Measurements from ENCODE around the gene ADGRD1. TPM values are rescaled to one million over a fixed set of nuclear protein-coding genes. Genes with fewer than 3 reads are reported as not detected.

Gene ADGRD1
- polyA plus RNA-seq, 1 experiment, result 68.5 TPM

DNA sequence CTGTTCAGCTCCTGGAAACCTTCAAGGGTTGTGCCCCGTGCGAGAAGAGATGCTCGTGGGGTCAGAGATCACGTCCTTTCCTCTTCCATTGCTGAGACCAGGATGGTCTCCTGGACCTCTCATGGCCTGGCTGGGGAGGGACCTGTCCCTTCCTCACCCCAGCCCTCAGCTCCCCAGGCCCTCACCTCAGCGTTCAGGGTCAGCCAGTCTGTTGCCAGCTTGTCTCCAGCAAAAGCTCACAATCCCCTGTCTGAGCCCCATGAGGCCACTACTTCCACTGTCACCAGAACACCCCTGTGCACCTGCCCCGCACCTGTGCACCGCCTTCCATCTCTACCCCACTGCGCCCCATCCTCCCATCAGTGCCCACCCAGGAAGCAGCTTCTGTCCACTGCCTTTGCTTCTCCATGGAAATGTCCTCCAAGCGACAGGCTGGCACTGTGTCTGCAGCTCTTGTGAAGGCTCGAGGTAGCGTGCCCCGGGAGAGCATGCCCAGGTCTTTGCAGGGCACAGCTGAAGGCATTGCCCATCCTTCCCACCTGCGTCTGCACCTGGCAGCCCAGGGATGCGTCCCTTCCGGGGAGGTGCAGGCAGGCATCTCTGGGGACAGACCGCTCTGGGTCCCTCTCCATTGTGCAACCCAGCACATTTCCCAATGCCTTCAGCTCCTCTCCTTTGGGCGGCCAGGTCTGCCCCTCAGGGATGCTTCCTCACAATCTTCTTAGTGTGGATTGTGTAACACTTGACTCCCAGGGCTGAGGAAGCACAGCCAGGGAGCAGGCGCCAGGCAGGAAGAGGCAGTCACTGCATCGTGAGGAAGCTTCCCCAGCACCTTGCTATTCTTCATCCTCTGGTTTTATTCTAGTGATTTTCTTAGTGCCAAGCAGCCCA is 179.6 kb downstream of the ADGRD1 start:
- H3K4me3 ChIP-seq (ENCODE audit: low read depth, low read length), result no peak overlapping the region
- ChIA-PET CTCF (interaction anchor here (0.8 to 8.3 kb wide), 10 partner anchors 11 to 233 kb away, joined by 3 to 114 read pairs (median 6); no protein-coding TSS in a partner anchor), POLR2A (interaction anchor here (0.9 kb wide), 1 partner anchor 16 kb away, joined by 3 read pairs; no protein-coding TSS in a partner anchor)
- TF ChIP-seq, protein P1, sequence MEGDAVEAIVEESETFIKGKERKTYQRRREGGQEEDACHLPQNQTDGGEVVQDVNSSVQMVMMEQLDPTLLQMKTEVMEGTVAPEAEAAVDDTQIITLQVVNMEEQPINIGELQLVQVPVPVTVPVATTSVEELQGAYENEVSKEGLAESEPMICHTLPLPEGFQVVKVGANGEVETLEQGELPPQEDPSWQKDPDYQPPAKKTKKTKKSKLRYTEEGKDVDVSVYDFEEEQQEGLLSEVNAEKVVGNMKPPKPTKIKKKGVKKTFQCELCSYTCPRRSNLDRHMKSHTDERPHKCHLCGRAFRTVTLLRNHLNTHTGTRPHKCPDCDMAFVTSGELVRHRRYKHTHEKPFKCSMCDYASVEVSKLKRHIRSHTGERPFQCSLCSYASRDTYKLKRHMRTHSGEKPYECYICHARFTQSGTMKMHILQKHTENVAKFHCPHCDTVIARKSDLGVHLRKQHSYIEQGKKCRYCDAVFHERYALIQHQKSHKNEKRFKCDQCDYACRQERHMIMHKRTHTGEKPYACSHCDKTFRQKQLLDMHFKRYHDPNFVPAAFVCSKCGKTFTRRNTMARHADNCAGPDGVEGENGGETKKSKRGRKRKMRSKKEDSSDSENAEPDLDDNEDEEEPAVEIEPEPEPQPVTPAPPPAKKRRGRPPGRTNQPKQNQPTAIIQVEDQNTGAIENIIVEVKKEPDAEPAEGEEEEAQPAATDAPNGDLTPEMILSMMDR (IDR thresholded peaks at IDR 0.05; ENCODE audit: insufficient read depth, low read depth, low read length), result no peak
- DNase-seq (ENCODE audit: low read depth), result no peak
- H3K27me3 ChIP-seq (ENCODE audit: control insufficient read depth, insufficient read depth, low read length), result no peaks in the 10 kb centered on the region; the same call in 1 of the 2 replicates
- peaks cover 2% of the 10 kb centered on the region; the same call in 1 of the 2 replicates for H3K36me3 ChIP-seq (ENCODE audit: control insufficient read depth, insufficient read depth, low read length)

DNA sequence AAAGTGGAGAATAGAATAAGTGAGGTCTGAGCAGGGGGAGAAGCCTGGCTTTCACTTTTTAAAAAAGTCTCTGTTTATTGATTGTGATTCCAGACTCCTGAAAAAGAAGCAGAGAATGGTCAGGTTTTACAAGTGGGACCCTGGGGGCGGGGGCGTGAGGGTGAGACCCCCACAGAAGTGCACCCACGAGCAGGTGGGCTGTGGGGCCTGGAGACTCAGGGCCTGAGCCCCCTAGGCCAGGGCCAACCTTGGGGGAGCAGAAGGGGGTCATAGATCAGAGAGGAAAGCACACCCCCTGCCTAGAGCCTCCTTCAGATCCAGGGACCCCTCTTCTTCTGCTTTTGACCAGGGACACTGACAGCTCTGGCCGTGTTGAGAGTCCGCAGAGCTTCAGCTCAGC is 180.3 kb downstream of the ADGRD1 start:
- no peak for DNase-seq (ENCODE audit: low read depth)
- Histone ChIP-seq H3K4me3 (ENCODE audit: low read depth, low read length) (no peak overlapping the region), H3K27me3 (ENCODE audit: control insufficient read depth, insufficient read depth, low read length) (no peaks in the 10 kb centered on the region; the same call in 1 of the 2 replicates), H3K36me3 (ENCODE audit: control insufficient read depth, insufficient read depth, low read length) (peaks cover 2% of the 10 kb centered on the region; the same call in 1 of the 2 replicates)
- TF ChIP-seq, protein P1 (IDR thresholded peaks at IDR 0.05; ENCODE audit: insufficient read depth, low read depth, low read length), result no peak
- CTCF ChIA-PET, result interaction anchor here (1.2 to 8.3 kb wide), 5 partner anchors 16 to 234 kb away, joined by 3 to 114 read pairs (median 30); no protein-coding TSS in a partner anchor
- POLR2A ChIA-PET, result no interaction called here

DNA sequence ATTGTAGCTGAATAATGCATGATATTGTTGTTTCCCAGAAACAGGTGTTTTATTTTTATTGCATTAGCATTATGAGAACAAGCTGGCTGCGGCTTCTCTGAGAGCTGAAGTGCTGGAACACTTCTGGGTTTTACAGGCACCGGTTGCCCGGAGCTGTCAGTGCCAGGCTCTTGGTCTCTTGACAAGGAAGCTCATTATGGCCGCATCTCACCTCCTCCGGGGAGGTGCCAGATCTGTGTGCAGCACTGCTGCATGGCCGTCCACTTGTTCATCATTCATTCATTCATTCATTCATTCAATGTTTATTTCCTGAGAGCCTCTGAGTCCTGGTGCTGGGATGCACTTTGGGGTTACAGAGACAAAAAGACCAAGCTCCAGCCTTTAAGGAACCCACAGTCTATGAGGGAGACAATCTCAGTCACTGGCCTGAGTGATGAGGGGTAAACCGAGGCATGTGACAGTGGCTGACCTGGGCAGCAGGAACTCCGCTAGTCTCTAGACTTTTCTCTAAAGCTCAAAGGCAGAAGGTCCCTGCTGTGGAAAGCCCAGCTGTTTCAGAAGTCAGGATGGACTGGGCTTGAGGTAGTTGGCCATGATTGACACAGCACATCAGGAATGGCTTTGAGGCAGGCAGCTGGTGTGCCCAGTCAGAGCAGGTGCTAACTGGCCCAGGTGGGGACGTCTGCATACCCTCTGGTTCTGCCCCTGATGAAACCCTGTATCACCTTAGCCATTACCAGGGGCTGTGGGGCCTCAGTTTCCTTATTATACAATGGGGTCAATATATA is 181.0 kb downstream of the ADGRD1 start:
- Histone ChIP-seq H3K36me3 (ENCODE audit: control insufficient read depth, insufficient read depth, low read length) (peaks cover 2% of the 10 kb centered on the region; the same call in 1 of the 2 replicates), H3K27me3 (ENCODE audit: control insufficient read depth, insufficient read depth, low read length) (no peaks in the 10 kb centered on the region; the same call in 1 of the 2 replicates), H3K4me3 (ENCODE audit: low read depth, low read length) (no peak overlapping the region)
- DNase-seq (ENCODE audit: low read depth), result no peak
- TF ChIP-seq, protein P1 (IDR thresholded peaks at IDR 0.05; ENCODE audit: insufficient read depth, low read depth, low read length), result no peak
- CTCF ChIA-PET, result interaction anchor here (1.1 to 8.3 kb wide), 4 partner anchors 8 to 219 kb away, joined by 3 to 114 read pairs (median 52); no protein-coding TSS in a partner anchor
- POLR2A ChIA-PET, result no interaction called here

DNA sequence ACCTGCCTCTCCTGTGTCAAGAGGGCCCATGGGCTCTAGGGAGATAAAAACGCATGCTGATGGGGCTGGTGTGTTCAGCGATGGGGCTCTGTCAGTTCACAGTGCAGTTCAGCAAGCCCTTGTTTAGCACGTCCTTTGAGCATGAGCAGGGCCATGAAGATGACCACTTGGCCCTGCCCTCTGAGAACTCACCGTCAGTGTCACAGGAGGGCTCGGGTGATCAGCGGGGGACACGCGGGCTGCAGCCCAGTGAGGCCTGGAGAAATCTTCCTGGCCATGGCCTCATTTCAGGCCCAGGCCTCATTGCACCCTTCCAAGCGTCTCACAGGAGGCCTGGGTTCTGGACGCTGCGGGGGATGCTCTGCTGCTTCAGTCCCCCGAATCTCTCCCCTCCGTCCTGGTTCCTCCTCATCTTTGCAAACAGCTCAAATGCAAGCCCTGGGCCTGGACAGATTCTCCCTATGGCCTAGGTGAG is 181.6 kb downstream of the ADGRD1 start:
- TF ChIP-seq, protein P1 (IDR thresholded peaks at IDR 0.05; ENCODE audit: insufficient read depth, low read depth, low read length), result no peak
- DNase-seq (ENCODE audit: low read depth), result no peak
- POLR2A ChIA-PET, result no interaction called here
- no peaks in the 10 kb centered on the region; the same call in 1 of the 2 replicates for H3K27me3 ChIP-seq (ENCODE audit: control insufficient read depth, insufficient read depth, low read length)
- CTCF ChIA-PET, result interaction anchor here (1.1 to 8.3 kb wide), 3 partner anchors 8 to 220 kb away, joined by 3 to 96 read pairs (median 7); no protein-coding TSS in a partner anchor
- peaks cover 2% of the 10 kb centered on the region; the same call in 1 of the 2 replicates for H3K36me3 ChIP-seq (ENCODE audit: control insufficient read depth, insufficient read depth, low read length)
- H3K4me3 ChIP-seq (ENCODE audit: low read depth, low read length), result no peak overlapping the region
